Panc1 (cell line): ENCODE measurements around the gene A2M.

ENCODE experiments used
- POLR2AphosphoS5 ChIP-seq: IDR thresholded peaks from 2 replicates; pipeline ENCODE4 v1.6.1; 2012; ENCODE audit warnings: mild to moderate bottlenecking, low read depth, low read length, moderate library complexity
- SIN3A ChIP-seq: IDR thresholded peaks from 2 replicates; pipeline ENCODE4 v1.6.1; 2012; ENCODE audit warnings: low read depth, mild to moderate bottlenecking, low read length, moderate library complexity, borderline replicate concordance; ENCODE audit not compliant: insufficient read depth
- TCF7L2 ChIP-seq: IDR thresholded peaks from 2 replicates; pipeline ENCODE4 v1.6.1; 2011; ENCODE audit warnings: mild to moderate bottlenecking, low read depth, low read length, inconsistent platforms
- TF ChIP-seq, protein P1 (sequence below): fragments of 450-650 bp; IDR thresholded peaks from 2 replicates; pipeline ENCODE4 v1.5.1; 2017; ENCODE audit warnings: mild to moderate bottlenecking
- TF ChIP-seq, protein P2 (sequence below), 2 experiments: IDR thresholded peaks; 2 replicates each; pipeline ENCODE4 v1.6.1; 2011 to 2012; ENCODE audit warnings: low read depth in 2 of 2, control low read depth in 1 of 2, low read length in 1 of 2, mild to moderate bottlenecking in 1 of 2, moderate library complexity in 1 of 2; ENCODE audit not compliant: insufficient read depth in 1 of 2

DNA sequence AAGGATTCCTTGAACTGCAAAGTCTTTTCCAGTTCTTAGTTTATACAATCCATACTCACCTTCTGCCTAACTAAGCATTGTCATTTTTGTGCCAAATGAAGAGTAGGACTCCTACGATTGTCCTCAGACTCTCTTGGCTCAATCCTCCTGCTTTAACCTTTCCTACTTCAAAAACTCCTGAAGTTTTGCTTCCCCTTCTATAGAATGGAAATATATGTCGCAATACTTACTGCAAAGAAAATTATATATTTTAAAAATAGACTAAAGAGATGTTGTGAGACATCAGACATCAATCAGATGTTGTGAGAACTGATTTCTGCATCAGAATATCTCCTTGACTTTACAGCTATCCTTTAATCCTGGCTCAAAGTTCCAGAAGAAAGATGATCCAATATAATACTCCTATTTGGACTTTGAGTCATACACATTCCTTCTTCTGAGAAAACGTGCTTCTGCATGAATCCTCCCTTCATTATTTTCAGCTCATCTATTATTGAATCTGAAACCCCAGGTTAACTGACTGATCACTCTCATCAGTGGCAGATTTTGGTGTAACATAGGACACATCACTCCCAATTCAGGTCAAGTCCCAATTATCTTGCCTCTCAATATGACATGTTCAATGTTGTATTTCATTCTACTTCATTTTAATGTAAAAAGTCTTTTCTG lies 48.8 kb downstream of the A2M start:
- TF ChIP-seq, protein P1, sequence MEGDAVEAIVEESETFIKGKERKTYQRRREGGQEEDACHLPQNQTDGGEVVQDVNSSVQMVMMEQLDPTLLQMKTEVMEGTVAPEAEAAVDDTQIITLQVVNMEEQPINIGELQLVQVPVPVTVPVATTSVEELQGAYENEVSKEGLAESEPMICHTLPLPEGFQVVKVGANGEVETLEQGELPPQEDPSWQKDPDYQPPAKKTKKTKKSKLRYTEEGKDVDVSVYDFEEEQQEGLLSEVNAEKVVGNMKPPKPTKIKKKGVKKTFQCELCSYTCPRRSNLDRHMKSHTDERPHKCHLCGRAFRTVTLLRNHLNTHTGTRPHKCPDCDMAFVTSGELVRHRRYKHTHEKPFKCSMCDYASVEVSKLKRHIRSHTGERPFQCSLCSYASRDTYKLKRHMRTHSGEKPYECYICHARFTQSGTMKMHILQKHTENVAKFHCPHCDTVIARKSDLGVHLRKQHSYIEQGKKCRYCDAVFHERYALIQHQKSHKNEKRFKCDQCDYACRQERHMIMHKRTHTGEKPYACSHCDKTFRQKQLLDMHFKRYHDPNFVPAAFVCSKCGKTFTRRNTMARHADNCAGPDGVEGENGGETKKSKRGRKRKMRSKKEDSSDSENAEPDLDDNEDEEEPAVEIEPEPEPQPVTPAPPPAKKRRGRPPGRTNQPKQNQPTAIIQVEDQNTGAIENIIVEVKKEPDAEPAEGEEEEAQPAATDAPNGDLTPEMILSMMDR: no peak
- TF ChIP-seq SIN3A (no peak), POLR2AphosphoS5 (no peak), TCF7L2 (no peak)
- TF ChIP-seq, protein P2, sequence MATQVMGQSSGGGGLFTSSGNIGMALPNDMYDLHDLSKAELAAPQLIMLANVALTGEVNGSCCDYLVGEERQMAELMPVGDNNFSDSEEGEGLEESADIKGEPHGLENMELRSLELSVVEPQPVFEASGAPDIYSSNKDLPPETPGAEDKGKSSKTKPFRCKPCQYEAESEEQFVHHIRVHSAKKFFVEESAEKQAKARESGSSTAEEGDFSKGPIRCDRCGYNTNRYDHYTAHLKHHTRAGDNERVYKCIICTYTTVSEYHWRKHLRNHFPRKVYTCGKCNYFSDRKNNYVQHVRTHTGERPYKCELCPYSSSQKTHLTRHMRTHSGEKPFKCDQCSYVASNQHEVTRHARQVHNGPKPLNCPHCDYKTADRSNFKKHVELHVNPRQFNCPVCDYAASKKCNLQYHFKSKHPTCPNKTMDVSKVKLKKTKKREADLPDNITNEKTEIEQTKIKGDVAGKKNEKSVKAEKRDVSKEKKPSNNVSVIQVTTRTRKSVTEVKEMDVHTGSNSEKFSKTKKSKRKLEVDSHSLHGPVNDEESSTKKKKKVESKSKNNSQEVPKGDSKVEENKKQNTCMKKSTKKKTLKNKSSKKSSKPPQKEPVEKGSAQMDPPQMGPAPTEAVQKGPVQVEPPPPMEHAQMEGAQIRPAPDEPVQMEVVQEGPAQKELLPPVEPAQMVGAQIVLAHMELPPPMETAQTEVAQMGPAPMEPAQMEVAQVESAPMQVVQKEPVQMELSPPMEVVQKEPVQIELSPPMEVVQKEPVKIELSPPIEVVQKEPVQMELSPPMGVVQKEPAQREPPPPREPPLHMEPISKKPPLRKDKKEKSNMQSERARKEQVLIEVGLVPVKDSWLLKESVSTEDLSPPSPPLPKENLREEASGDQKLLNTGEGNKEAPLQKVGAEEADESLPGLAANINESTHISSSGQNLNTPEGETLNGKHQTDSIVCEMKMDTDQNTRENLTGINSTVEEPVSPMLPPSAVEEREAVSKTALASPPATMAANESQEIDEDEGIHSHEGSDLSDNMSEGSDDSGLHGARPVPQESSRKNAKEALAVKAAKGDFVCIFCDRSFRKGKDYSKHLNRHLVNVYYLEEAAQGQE (IDR thresholded peaks at IDR 0.05; ENCODE audit: insufficient read depth in 1 of 2, low read depth in 2 of 2, low read length in 1 of 2): no peak
